Measurements from ENCODE around the gene KRT23. TPM values are rescaled to one million over a fixed set of nuclear protein-coding genes. Genes with fewer than 3 reads are reported as not detected.
A peak's percentile ranks its signal among the peaks of the same experiment; 100 is the strongest.

The KRT23 gene
- total RNA-seq, 1 experiment from 2014 or later = 19.0 TPM

GRCh38 chr17:40901981-40902474 is 35.4 kb downstream of the KRT23 start:
- Histone ChIP-seq H3K4me2 (ENCODE audit: low read length) (peak overlapping the region; percentile 74), H3K9me3 (ENCODE audit: control insufficient read depth in 1 of 2, insufficient read depth in 1 of 2, low read depth in 1 of 2, low read length in 2 of 2) (no peaks in the 10 kb centered on the region), H3K79me2 (ENCODE audit: insufficient read depth, low read length) (no peaks in the 10 kb centered on the region), H3K36me3 (ENCODE audit: control insufficient read depth in 1 of 2, insufficient read depth in 2 of 2, low read length in 2 of 2) (no peaks in the 10 kb centered on the region), H3K27me3 (ENCODE audit: insufficient read depth, low read length) (no peaks in the 10 kb centered on the region), H3K4me3 (replicated peaks in 1 of 2; ENCODE audit: low read depth in 1 of 2, low read length in 2 of 2) (no peak overlapping the region), H3K27ac (ENCODE audit: low read depth, low read length) (peak overlapping the region; percentile 96), H2AFZ (ENCODE audit: low read depth, low read length, poor library complexity, severe bottlenecking) (peak overlapping the region; percentile 24), H3K9me2 (ENCODE audit: insufficient read depth) (no peaks in the 10 kb centered on the region), H4K20me1 (ENCODE audit: insufficient read depth) (no peaks in the 10 kb centered on the region), H3K4me1 (ENCODE audit: control insufficient read depth in 1 of 2, insufficient read depth in 2 of 2, low read length in 2 of 2) (peaks cover 47 to 50% of the 10 kb centered on the region in 2 experiments), H3K9ac (ENCODE audit: low read length) (peak overlapping the region; percentile 67)
- ATAC-seq (peak; percentile 35; the same call in 1 of the 2 replicates), DNase-seq (ENCODE audit: low read depth, low spot score) (peak; percentile 70)
- intact Hi-C loops (cut with micrococcal nuclease) = loop anchor here (5.0 kb wide), 1 partner anchor 85 kb away; no protein-coding TSS in a partner anchor
- CTCF ChIA-PET = interaction anchor here (0.9 to 1.0 kb wide), 2 partner anchors 43 to 286 kb away, joined by 3 read pairs; no protein-coding TSS in a partner anchor
- RAD21 ChIA-PET (ENCODE audit: low non-redundant PET in 1 of 2, low total read pairs in 2 of 2, uncharacterized antibody in 2 of 2, unreplicated experiment in 2 of 2) = no interaction called here
- BruUV-seq (replicated peaks) = no TSS peak
- POLR2A ChIA-PET = interaction anchor here (0.9 to 1.0 kb wide), 4 partner anchors 17 to 83 kb away, joined by 3 to 5 read pairs (median 3); partner anchors contain the start of gene KRT20
- no peak for TF ChIP-seq SIN3A (IDR thresholded peaks at IDR 0.05; ENCODE audit: low read depth)
- no peak for TF ChIP-seq CTCF (IDR thresholded peaks at IDR 0.05 in 2 of 3, conservative IDR thresholded peaks at IDR 0.05 in 1 of 3; ENCODE audit: borderline replicate concordance in 1 of 3, insufficient read depth in 1 of 3, low read depth in 2 of 3, low read length in 2 of 3)
- no peak for TF ChIP-seq POLR2AphosphoS5 (IDR thresholded peaks at IDR 0.05; ENCODE audit: low read depth, low read length)
- TF ChIP-seq YY1 (IDR thresholded peaks at IDR 0.05; ENCODE audit: extremely low read depth, insufficient replicate concordance, low read depth, low read length) = no peak
- TF ChIP-seq ATF3 (IDR thresholded peaks at IDR 0.05) = no peak
- no peak for TF ChIP-seq SRF (IDR thresholded peaks at IDR 0.05; ENCODE audit: low read depth)
- no peak for TF ChIP-seq REST (IDR thresholded peaks at IDR 0.05; ENCODE audit: low read depth)
- TF ChIP-seq ZFX (IDR thresholded peaks at IDR 0.05) = no peak
- peak; percentile 69 for TF ChIP-seq JUND (IDR thresholded peaks at IDR 0.05)
- peak; percentile 70 for TF ChIP-seq SP1 (IDR thresholded peaks at IDR 0.05; ENCODE audit: low read depth)
- no peak for TF ChIP-seq ZNF274 (IDR thresholded peaks at IDR 0.05; ENCODE audit: low read depth, low read length)
- no peak for TF ChIP-seq POLR2A (IDR thresholded peaks at IDR 0.05; ENCODE audit: borderline replicate concordance, extremely low read depth, insufficient read depth, insufficient read length)
- TF ChIP-seq EZH2 (IDR thresholded peaks at IDR 0.05) = no peak
- no peak; the same call in 1 of the 2 replicates for TF ChIP-seq RAD21 (IDR thresholded peaks at IDR 0.05; ENCODE audit: low read depth)
- TF ChIP-seq ZBTB33 (IDR thresholded peaks at IDR 0.05; ENCODE audit: extremely low read depth, insufficient replicate concordance, low read length) = no peak
- TF ChIP-seq TCF7L2 (IDR thresholded peaks at IDR 0.05; ENCODE audit: borderline replicate concordance, extremely low read depth, insufficient read depth, insufficient read length) = peak; percentile 8
- TF ChIP-seq ELF1 (IDR thresholded peaks at IDR 0.05; ENCODE audit: borderline replicate concordance, low read depth) = no peak
- 0 out of 2 replicates have a peak, but pooled peaks have one; percentile 8 for TF ChIP-seq EGR1 (IDR thresholded peaks at IDR 0.05; ENCODE audit: low read depth)
- peak; percentile 90 for TF ChIP-seq CEBPB (IDR thresholded peaks at IDR 0.05; ENCODE audit: low read depth)
- no peak for TF ChIP-seq MAX (IDR thresholded peaks at IDR 0.05)

All from HCT116 (cell line).